Astrocyte (in vitro differentiated cells and primary cell): ENCODE data around the gene PPP2R3C.

Experiments
- CTCF ChIP-seq: IDR thresholded peaks from 2 replicates; pipeline ENCODE4 v1.5.1; 2011; ENCODE audit warnings: low read depth, mild to moderate bottlenecking, inconsistent platforms, low read length, moderate library complexity; ENCODE audit not compliant: insufficient read depth
- EZH2 ChIP-seq: IDR thresholded peaks from 2 replicates; pipeline ENCODE4 v1.6.1; 2012; ENCODE audit warnings: mild to moderate bottlenecking, low read length, inconsistent platforms; ENCODE audit not compliant: insufficient read depth

- TF ChIP-seq CTCF, result no peak
- TF ChIP-seq EZH2, result no peak
Observed at GRCh38 chr14:35116242-35116641, 5.5 kb downstream of the PPP2R3C start.
